SHP77 treated with DMSO at 0.1 percent for 48 hours (cell line): ENCODE data around the gene ADGRV1.
"Not testable (repeated sequence)": the region's sequence is repeated elsewhere in the genome, so short reads cannot be mapped to it uniquely, and the experiment has no call there.

Experiments used
- DNase-seq: peaks from one replicate; lab custom pipeline; 2025; lab: John Stamatoyannopoulos, UW

Gene ADGRV1

DNA sequence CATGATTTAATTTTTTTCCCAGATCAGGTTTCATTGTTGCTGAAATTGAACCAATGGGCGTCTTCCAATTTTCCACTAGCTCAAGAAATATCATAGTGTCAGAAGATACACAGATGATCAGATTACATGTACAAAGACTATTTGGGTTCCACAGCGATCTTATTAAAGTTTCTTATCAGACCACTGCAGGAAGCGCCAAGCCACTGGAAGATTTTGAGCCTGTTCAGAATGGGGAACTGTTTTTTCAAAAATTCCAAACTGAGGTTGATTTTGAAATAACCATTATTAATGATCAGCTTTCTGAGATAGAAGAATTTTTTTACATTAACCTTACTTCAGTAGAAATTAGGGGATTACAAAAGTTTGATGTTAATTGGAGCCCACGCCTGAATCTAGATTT lies 251.6 kb downstream of the ADGRV1 start:
- no peak for DNase-seq

DNA sequence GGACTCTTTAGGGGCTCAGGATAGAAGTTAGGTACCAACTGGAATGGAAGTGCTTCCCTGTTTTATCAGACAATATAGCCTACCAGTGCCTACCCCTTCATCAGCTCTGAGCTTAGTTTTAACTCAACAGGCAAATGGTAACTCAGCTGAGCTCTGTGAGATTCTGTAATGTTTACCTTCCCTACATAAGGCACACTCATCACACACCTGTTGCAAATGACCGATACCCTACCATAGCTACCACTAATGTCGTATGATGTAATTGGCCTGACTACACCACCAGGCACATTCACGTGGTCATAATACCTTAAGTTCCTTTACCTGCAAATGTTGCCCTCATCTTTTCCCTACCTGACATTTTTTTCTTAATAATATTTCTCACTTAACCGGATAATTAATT lies 254.8 kb downstream of the ADGRV1 start:
- no peak for DNase-seq

DNA sequence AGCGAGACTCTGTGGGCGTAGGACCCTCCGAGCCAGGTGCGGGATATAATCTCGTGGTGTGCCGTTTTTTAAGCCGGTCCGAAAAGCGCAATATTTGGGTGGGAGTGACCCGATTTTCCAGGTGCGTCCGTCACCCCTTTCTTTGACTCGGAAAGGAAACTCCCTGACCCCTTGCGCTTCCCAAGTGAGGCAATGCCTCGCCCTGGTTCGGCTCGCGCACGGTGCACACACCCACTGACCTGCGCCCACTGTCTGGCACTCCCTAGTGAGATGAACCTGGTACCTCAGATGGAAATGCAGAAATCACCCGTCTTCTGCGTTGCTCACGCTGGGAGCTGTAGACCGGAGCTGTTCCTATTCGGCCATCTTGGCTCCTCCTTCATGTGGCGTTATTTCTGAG lies 263.5 kb downstream of the ADGRV1 start:
- DNase-seq: not testable (repeated sequence)

DNA sequence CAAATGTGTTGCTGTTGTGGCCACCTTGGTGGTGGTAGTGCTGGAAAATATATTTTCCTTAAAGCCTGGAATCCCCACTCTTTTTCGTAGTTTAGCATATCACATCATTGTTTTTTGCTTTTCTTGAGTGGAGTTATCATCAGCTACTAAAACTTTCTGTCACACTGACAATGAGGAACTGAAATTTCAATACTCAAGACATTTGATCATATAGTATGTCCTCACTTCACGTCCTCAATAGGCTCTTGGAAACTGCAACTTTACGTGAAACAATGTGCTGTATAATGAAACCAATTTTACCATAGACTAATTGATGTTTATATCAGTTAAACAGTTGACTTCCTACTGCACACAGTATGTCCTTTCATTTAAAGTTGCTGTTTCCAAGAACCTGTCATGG lies 265.8 kb downstream of the ADGRV1 start:
- DNase-seq: no peak

DNA sequence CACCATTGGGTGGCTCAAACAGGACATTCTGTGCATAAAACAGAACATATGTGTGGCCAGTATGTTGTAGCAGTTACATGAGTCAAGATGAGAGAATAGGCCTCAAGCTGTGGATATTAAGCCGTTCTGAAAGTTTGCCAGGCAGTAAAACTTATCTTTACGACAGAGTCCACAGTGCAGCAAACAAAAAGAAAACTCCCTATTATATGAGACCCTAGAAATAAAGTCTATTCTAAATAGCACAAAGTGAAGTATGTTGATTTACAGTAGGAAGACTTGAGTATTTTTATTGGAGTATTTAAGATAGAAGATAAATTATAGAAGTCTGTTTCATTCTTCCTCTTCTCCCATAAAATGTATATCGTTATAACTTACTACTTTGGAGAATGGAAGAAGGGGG lies 271.5 kb downstream of the ADGRV1 start:
- no peak for DNase-seq

DNA sequence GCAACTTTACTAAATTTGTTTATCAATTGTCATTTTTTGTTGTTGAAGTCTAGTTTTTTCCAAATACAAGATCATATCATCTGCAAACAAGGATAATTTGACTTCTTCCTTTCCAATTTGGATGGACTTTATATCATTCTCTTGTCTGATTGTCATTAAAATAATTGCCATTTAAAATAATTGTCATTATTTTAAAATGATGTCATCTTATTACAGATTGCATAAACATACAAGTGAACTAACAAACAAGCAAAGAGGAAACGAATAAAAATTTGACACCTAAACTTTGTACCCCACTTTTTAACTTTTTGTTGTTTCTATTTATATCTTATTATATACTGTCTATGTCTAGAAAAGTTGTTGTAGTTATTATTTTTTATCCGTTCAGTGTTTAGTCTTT lies 275.2 kb downstream of the ADGRV1 start:
- no peak for DNase-seq

DNA sequence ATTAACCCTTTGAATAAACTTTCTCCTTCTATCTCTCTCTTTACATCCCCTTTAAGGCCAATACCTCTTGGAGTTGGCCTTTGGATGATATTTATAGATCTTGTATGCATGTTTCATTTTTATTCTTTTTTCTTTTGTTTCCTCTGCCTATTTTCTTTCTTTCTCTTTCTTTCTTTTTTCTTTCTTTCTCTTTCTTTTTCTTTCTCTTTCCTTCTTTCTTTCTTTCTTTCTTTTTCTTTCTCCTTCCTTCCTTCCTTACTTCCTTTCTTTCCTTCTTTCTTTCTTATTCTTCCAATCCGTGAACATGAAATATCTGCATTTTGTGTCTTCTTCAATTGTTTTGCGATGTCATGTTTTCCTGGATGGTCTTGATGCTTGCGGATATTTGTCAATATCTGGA lies 276.1 kb downstream of the ADGRV1 start:
- DNase-seq: no peak

DNA sequence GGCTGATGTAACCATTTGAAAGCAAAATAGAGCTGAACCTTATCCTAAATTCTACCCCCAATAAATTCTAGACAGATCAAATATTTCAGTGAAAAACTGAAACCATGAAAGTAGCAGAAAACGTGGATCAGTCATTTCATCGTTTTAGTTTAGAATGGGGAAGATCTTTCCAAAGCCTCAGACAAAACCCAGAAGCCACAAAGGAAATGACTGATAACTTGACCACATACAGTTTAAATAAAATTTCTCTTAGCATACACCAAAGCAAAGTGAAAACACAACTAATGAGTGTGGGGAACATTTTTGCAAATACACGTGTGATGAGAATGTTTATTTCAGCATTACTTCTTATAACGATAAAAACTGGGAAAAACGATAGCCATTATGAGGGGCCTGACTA lies 284.8 kb downstream of the ADGRV1 start:
- no peak for DNase-seq

DNA sequence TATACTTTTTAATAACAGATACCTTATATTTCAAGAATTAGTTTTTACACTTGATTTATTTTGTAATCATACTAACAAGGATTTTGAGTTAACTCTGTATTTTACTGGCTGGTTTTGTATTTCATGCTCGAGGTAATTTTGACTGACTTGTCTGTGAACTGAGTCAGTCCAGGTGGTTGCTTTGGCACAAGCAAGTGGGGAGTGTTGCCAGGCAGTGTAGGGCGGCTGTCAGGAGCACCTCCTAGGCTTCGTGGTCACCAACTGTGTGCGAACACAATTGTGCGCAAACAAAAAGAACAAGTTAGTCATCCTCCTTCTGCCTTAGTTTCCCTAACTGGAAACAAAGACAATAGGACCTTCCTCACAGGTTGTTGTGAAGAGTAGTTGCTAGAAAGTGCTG lies 286.3 kb downstream of the ADGRV1 start:
- DNase-seq: no peak

DNA sequence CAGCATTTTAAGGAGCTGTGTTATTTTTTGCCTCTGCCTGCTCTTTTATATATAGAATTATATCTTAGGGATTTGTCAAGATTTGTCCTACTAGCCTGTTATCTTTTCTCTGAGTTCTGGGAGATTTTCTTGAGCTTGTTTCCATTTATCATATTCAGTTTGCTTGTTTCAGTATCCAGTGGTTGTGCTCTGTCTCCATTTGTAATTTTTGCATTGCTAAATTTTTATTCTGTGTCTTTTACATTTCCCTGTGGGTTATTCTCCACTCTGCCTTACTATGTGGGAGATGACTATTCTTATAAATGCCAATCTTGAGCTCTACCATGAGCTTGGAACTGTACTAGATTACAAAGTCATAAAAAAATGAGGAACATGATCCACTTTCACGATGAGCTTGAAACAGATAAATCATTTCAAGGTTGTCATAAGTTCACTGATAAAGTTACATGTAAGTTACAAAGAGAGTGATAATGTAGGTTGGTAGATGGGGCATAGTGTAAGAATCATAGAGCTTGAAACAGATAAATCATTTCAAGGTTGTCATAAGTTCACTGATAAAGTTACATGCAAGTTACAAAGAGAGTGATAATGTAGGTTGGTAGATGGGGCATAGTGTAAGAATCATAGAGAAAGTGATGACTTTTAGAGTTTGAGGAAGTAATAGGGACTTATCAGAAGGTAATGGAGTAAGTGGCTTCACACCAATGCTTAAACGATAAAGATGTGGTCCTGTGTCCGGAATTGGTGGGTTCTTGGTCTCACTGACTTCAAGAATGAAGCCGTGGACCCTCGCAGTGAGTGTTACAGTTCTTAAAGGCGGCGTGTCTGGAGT lies 287.3 kb downstream of the ADGRV1 start:
- DNase-seq: no peak

DNA sequence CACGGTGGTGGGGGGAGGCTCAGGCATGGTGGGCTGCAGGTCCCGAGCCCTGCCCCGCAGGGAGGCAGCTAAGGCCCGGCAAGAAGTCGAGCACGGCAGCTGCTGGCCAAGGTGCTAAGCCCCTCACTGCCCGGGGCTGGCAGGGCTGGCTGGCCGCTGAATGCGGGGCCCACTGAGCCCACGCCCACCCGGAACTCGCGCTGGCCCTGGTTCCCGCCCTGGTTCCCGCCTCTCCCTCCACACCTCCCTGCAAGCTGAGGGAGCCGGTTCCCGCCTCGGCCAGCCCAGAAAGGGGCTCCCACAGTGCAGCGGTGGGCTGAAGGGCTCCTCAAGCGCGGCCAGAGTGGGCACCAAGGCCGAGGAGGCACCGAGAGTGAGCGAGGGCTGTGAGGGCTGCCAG lies 289.0 kb downstream of the ADGRV1 start:
- not testable (repeated sequence) for DNase-seq

DNA sequence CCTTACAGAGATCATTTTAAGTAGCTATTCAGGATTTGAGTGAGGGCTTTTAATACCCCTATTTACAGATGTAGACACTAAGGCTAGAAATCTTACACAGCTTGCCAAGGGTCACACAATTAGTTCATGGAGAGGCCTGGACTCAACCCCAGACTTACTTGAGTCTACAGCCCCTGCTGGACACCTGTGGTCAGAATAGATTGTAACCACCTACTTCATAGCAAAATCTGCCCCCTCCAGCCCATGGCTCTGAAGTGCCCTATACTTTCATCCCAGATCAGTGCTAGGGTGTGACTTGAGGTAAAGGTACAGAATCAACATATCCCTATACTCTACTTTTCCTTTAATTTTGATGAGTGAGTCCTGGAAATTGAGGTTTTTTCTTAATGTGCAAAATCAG lies 291.3 kb downstream of the ADGRV1 start:
- DNase-seq: no peak

DNA sequence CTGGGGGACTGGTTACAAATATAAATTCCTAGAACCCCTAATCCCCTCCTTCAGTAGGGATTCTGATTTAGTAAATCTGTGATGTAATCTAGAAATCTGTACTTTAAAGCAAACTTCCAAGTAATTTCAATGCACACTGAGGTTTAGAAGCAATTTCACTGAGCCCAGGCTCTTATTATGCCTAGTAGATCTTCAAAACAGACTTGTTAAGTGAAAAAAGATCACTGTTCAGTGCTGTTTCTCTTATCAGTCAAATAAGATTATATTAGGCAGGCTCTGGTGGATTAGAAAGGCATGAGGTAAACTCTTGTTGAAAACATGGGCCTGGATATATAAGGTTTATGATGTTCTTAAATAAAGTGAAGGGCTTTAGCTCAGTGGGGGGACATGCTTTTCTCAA lies 293.9 kb downstream of the ADGRV1 start:
- DNase-seq: no peak

DNA sequence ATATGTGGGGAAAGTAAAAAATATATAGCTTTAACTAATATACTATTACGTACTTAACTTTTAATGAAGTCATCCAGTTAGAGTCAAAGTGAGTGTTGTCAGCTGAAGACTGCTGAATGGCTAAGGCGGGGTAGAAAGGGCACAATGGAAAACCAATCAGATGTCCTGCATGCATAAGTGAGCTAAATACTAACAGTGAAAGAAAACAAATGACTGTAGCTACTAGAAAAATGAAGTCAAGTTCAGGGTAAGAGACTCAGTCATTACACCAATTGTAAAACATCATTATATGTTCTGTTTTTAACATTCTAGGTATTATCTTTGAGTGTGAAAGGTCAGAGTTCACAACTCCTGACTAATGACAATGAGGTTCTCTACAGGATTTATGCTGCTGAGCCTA lies 295.2 kb downstream of the ADGRV1 start:
- no peak for DNase-seq

DNA sequence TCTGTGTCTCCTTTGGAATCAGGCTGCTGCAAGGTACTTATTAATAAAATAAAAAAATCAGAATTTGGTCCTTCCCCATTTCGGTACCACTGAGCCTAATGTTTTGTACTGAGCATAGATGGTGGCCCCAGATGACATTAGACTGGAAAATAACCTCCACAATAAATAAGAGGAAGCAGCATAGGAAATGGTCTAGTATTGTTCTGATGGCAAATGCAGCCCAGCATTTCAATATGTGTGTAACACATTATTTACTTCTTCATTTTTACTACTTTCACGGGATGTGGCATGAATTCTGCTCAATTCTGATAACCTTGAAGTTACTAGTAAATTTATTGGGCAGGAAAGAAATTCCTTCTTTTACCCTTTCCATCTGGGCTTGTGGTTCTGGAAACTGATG lies 295.6 kb downstream of the ADGRV1 start:
- no peak for DNase-seq

DNA sequence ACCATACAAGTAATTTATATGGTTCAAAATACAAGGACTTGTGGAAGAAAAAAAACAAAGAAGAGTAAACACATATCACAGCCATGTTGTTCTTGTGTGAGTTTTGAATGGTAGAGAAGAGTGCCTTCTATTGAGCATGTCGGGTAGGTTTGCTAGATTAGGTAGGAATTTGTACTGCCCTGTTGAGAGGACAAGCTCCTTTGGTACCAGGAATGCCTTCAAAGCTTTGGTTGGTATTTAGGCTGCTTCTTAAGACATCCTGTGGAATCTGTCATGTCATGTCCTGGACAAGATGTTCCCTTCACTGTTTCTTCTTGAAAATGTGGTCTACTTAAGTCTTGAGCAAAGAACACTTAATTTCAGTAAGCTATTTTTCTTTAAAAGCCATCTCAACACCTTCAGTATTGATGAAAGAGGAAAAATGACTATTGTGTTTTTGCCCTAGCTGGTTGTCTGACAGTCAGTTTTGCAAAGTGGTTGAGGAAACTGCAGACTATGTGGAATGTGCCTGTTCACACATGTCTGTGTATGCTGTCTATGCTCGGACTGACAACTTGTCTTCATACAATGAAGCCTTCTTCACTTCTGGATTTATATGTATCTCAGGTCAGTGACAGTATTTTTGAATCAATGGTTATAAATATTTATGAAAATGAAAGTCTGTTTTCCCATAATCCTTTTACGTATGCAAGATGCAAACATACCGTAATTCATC lies 296.9 kb downstream of the ADGRV1 start:
- DNase-seq: no peak

DNA sequence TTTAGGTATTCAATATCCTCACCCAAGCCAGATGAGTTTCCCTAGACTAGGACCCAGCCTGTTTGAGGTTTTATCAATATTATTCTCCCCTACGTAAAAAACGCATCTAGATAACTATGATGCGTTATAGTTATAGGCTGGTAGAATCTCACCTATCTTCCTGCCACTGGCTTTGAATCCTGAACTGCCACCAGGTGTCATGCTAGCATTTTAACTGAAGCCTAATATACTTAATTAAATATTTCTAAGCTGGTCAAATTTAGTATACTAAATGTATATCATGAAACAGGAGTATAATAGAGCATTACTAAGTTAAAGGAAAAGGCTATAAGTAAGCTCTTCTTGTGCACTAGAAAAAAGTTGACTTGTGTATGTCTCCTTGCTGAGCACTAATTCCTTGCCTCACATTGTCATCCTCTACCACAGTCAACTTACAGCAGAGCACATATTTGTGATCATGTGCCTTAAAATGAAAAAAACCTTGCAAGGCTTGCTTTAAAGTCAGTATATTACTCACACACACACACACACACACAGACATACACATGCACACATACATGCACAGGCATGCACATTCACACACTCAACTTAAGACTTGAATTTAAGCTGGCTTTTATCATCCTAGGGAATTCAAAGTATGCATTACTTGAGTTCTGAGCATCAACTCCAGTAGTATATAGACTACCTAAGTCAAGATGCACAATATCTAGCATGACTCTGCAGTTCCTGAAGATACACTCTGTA lies 303.4 kb downstream of the ADGRV1 start:
- DNase-seq: no peak

DNA sequence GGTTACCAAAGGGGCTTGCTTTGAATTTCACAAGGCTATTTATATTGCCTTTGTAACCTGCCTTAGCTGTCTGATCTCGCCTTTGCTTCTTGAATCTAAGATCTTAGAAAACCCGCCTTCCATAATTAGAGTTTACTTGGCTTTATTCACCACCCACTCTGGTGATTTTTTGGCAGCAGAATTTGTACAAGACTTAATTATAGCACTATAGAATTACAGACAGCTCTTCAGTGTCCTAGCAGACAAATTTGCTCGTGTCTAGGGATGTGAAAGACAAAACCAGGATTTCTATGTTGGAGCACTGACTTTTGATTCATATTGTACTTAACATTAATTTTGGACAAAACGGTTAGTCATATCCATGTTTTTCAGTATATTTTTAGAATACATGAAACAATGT lies 306.6 kb downstream of the ADGRV1 start:
- DNase-seq: no peak

DNA sequence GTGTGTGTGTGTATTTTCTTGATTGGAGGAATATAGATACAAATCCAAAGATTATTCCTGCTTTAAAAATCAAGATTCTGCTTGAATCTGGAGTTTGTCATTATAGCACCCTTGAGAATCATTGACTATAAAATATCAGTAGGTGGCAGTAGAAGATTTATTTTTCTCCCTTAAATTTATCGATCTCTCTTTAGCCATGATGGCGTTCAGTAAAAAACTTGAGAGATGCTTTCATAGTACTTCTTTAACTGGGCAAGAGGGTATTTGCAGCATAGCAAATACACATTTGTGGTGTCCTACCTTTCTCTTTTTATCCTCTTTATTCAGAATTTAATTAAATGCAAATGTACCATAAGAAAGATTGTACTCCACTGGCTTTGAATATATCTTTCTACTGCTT lies 307.7 kb downstream of the ADGRV1 start:
- peak; percentile 26 for DNase-seq

DNA sequence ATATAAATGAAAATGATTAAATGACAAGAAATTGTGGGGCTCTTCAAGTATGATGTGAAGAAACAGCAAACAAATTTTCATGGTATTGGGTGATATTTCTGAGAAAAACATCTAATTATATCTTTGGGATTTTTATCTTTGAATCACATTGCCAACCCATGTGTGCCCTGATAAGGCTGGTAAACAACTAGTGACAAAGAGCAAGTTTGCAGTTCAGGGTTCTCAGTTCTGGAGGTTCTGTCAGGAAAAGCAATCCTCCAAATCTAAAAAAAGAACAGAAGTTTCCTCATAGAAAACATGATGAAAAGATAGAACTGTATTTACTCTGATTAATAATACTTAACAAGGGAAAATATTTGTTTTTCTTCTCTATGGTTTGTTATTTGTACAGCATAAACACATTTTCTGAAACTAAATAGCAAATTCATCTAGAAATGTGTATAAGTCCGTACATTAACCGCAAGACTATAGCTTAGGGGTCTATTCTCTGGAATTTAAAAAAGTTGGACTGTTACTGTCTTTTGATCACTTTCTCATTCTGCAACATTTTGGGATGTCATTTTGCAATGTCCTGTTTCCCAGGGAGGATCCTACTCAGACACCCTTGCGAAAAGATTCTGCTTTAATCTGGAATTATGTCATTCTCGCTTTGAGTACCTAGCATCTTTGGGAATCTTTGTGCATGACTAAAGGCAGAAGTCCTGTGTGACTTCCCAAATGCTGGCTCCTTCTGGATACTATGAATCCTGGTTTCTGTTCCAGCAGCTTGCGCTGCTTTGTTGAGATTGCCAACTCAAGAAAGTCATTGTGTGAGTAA lies 308.5 kb downstream of the ADGRV1 start:
- no peak for DNase-seq

DNA sequence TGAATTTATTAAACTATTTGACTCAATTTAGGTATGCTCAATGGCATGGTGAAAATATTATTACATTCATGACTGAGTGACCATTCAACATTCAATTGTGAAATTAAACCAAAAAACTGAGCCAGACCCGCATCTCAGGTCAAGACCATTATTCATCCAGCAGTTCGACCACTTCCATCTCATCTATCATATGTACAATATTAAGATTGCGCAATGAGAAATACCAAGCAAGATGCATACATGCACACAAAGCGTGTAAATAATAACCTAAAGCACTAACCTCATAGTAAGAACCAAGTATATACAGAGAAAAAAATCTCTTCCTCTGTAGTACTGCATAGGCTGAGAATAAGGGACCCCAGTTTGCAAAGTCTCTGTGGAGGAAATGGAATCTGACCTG lies 310.2 kb downstream of the ADGRV1 start:
- DNase-seq: no peak

DNA sequence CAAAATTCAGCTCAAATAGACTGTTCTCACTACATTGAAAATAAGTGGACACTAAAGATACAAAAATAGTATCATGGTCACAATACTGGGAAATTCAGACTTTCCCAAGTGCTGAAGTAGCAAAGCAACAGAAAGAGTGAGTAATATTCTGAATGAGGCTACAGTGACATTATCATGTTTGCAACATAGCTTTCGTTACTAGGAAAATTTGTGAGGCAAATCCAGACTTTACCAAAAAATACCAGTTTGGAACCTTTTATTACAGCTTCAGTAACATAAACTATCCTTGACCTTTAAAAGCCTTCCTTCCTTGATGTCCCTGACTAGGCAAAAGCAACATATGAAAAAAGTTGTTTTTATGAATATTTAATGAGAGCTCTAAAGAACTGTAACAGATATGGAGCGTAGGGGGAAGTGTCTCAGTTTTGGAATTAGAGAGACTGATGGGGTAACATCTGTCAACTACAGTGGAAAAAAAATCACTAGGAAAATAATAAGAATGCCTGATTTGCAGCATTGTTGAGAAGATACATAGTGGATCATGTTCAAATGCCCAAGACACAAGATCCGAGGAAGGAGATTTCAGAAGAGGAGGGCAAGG lies 312.9 kb downstream of the ADGRV1 start:
- DNase-seq: no peak
